ENCODE data around the gene NCKAP5.

Gene NCKAP5

DNA sequence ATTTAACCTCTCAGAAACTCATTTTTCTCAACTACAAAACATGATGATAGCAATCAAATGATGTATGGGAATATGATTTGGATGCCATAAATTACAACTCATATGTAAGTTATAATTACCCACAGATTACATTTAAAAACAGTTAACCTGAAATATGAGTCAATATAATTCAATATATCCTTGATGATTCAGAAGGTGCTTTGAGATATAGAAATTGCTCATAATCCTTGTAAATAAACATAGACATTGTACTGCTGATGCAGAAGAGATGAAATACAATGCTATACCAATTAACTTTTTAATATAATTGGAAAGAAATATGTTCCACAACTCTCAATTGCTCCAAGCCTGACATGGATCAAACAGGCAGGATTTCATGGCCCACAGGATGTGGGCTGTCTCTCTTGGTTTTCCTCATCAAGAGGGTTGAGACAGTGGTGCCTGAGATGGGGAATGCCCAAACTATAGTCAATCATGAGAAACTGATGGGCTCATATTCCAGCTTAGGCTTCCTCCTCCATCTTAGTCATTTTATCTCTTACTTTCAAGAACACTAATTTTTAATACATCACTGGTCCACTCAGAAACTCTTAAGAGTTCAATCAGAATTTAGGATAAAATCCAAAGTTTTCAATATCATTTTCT is 49.4 kb downstream of the NCKAP5 start:
- no peaks in the 10 kb centered on the region for H3K27me3 Mint-ChIP-seq
- no peaks in the 10 kb centered on the region for H3K9me3 Mint-ChIP-seq
- no peak for ATAC-seq

GRCh38 chr2:133517876-133518275 is 50.4 kb downstream of the NCKAP5 start:
- Mint-ChIP-seq H3K27ac (no peak overlapping the region), H3K4me3 (no peak overlapping the region), H3K9me3 (no peaks in the 10 kb centered on the region), H3K27me3 (no peaks in the 10 kb centered on the region), H3K4me1 (no peaks in the 10 kb centered on the region)
- DNase-seq (no peak), ATAC-seq (no peak)

More for the DNA sequence above, 49.4 kb downstream of the NCKAP5 start:
- DNase-seq, result no peak
- Mint-ChIP-seq H3K4me1 (no peaks in the 10 kb centered on the region), H3K4me3 (no peak overlapping the region), H3K27ac (no peak overlapping the region)

DNA sequence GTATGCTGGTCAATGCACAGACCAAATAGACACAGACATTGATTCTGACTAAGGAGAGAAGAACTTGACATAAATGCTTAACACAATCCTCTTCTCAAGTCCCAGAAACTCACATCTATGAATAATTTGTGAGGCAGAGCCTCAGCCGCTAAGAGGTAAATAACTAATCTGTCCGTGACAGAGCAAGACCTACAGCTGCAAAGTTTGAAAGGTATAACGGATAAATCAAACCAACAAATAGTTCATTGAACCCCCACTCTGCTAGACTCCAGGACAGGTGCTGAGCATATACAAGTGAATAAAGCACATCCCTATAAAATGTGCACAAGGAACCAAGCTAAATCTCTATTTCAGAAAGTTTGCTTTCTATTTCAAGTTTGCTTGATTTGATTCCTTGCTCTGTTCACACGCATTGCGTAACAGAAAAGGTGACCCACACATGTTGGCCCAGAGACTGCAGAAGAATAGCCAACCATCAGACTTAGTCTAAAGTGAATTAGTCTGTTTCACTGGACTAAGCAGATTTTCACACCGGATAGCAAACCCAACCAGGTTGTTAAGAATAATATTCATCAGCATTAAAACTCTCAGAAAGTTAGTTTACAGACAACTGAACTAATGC is 51.7 kb downstream of the NCKAP5 start:
- DNase-seq (no peak), ATAC-seq (no peak)
- no peaks in the 10 kb centered on the region for H3K9me3 Mint-ChIP-seq
- no peaks in the 10 kb centered on the region for H3K27me3 Mint-ChIP-seq
- no peak overlapping the region for H3K27ac Mint-ChIP-seq
- no peaks in the 10 kb centered on the region for H3K4me1 Mint-ChIP-seq
- no peak overlapping the region for H3K4me3 Mint-ChIP-seq

GRCh38 chr2:133515271-133515670 is 53.0 kb downstream of the NCKAP5 start:
- no peaks in the 10 kb centered on the region for H3K9me3 Mint-ChIP-seq
- H3K27me3 Mint-ChIP-seq, result no peaks in the 10 kb centered on the region
- no peak overlapping the region for H3K4me3 Mint-ChIP-seq
- no peak for ATAC-seq
- H3K27ac Mint-ChIP-seq, result no peak overlapping the region
- no peaks in the 10 kb centered on the region for H3K4me1 Mint-ChIP-seq
- DNase-seq, result no peak

GRCh38 chr2:133513893-133514292 is 54.4 kb downstream of the NCKAP5 start:
- H3K4me3 Mint-ChIP-seq, result no peak overlapping the region
- DNase-seq (no peak), ATAC-seq (no peak)
- H3K27ac Mint-ChIP-seq, result no peak overlapping the region
- H3K4me1 Mint-ChIP-seq, result no peaks in the 10 kb centered on the region
- no peaks in the 10 kb centered on the region for H3K9me3 Mint-ChIP-seq
- H3K27me3 Mint-ChIP-seq, result no peaks in the 10 kb centered on the region

DNA sequence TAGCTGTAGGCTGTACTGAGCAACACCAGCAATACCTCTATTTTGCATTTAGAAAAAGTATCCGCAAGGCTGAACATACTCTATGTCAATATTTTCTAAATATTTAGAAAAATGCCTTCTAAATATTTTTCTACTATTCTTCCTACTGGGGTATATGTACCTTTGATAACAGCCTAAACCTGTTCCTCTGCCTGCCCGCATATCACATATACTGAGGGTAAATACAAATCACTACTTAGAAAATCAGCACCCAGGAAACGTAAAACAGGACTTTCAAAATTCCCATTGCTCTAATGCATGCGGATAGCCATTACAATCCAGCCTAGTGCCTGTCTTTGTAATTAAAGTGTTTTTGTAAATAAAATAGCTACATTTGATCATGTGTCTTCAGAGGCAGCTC is 56.1 kb downstream of the NCKAP5 start:
- Mint-ChIP-seq H3K4me1 (no peaks in the 10 kb centered on the region), H3K27ac (no peak overlapping the region), H3K27me3 (no peaks in the 10 kb centered on the region), H3K9me3 (peaks cover 0 to 3% of the 10 kb centered on the region in 2 donors), H3K4me3 (no peak overlapping the region)
- ATAC-seq, result no peak
- no peak for DNase-seq

DNA sequence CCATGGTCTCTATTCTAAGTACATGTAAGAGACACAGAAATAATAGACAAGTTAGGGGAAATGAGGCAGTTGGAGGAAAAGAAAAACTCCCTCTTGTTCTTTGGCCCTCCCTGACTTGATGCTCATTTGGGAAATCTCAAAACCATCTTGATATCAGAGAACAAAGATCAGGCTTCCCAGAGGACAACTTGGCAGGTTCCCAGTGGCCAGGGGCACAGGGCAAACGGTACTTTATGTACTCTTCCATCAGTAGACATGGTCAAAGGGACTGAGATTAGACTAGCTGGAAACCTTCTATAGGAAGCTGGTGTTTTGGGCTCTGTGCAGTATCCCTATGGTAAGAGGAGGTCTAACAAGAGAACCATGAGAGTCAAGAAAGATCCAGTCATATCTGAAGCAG is 56.6 kb downstream of the NCKAP5 start:
- Mint-ChIP-seq H3K4me3 (no peak overlapping the region), H3K27ac (no peak overlapping the region), H3K27me3 (no peaks in the 10 kb centered on the region), H3K4me1 (no peaks in the 10 kb centered on the region), H3K9me3 (peaks cover 4 to 7% of the 10 kb centered on the region in 2 donors)
- DNase-seq, result no peak
- no peak for ATAC-seq

GRCh38 chr2:133509777-133510176 is 58.5 kb downstream of the NCKAP5 start:
- H3K27me3 Mint-ChIP-seq, result no peaks in the 10 kb centered on the region
- H3K4me1 Mint-ChIP-seq, result no peaks in the 10 kb centered on the region
- H3K27ac Mint-ChIP-seq, result no peak overlapping the region
- no peak for DNase-seq
- no peak for ATAC-seq
- peaks cover 6 to 7% of the 10 kb centered on the region in 2 donors for H3K9me3 Mint-ChIP-seq
- H3K4me3 Mint-ChIP-seq, result no peak overlapping the region

DNA sequence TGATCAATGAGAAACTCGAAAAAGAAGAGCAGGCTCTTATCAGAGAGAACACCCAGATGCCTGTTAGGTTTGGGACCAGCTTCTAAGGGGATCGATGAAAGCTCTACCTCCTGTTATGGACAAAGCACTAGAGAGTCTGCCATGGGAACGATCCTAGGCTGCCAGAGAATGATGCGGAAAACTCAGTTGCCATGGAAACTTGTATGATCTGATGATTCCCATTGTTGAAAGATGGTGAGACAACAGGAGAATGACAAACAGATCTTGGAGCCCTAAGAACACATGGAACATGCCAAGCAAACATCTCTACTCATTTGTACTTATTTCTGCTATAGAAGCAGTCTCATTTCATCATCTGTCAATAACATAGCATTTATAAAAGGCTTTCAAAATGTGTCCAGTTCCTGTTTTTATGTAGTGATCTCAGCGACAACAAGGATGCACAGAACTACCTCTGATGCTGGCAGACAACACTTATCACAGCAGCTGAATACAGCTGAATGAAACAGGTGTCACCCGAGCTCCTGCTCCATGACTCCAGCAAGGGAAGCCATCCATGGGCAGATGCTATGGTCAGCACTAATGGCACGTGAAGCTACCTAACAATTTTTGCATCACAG is 59.6 kb downstream of the NCKAP5 start:
- no peak overlapping the region for H3K4me3 Mint-ChIP-seq
- peaks cover 6 to 7% of the 10 kb centered on the region in 2 donors for H3K9me3 Mint-ChIP-seq
- ATAC-seq (no peak), DNase-seq (no peak)
- no peaks in the 10 kb centered on the region for H3K27me3 Mint-ChIP-seq
- no peaks in the 10 kb centered on the region for H3K4me1 Mint-ChIP-seq
- no peak overlapping the region for H3K27ac Mint-ChIP-seq

DNA sequence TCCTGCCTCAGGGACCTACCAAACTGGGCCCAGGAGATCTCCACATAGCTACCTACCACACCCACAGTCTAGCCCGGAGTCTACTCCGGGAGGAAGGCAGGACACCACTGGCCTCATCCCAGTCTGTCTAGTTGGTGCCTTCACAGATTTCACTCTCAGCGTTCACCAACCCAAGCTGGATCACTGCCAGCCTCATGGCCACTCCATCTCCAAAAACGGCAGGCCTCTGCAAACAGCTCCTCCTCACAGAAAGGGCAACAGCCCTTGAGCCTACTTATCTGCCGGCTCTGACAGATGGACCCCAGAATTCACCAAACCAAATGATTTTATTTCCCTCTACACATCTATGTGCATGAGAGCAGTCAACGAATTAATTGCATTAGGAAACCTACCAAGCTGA is 61.3 kb downstream of the NCKAP5 start:
- H3K4me3 Mint-ChIP-seq, result no peak overlapping the region
- H3K4me1 Mint-ChIP-seq, result no peaks in the 10 kb centered on the region
- no peak overlapping the region for H3K27ac Mint-ChIP-seq
- no peaks in the 10 kb centered on the region for H3K27me3 Mint-ChIP-seq
- DNase-seq, result no peak
- peaks cover 6 to 7% of the 10 kb centered on the region in 2 donors for H3K9me3 Mint-ChIP-seq
- ATAC-seq, result no peak

DNA sequence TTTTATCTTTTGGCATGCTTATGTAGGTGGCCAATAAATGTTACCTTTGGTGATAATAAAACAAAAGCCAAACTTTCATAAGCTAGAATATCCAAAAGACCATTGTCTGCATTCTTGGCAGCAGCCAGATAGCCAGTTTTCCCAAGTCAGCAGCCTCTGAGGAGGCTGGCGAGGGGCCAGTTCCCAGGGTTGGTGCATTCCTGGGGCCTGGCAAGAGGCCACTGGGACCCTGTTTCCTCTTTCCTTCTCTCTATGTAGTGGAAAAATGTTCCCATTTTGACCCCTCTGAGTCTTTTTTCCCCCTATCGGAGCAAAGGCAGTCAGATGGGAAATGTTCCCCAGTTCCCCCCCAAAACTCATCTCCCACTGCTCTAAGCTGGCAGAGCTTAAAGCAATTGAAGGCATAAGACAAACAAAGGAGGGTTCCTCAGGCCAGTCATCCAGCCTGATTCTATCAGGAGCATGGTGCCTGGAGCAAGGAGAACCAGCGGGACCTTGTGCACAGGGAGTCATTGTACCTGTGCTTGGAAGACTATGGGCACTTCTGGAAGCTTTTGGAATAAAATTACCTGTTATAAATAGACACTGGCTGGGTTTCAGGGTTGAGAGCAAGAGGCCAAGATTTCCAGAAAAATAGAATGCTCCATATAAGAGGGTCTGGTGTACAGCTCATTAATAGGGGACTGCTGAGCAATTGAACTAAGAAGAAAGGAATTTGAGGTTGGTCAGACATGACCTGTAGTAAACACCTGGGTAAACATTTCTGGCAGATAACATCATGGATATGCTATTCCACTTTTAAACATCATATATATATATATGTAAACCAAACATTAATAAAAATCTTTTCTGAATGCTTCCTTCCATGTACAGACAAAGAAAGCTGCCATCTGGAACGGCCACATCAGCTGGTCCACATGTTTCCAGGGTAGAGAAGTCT is 63.4 kb downstream of the NCKAP5 start:
- ATAC-seq, result no peak
- no peak for DNase-seq
- H3K27ac Mint-ChIP-seq, result no peak overlapping the region
- H3K4me3 Mint-ChIP-seq, result no peak overlapping the region
- peaks cover 6 to 7% of the 10 kb centered on the region in 2 donors for H3K9me3 Mint-ChIP-seq
- no peaks in the 10 kb centered on the region for H3K27me3 Mint-ChIP-seq
- H3K4me1 Mint-ChIP-seq, result no peaks in the 10 kb centered on the region

DNA sequence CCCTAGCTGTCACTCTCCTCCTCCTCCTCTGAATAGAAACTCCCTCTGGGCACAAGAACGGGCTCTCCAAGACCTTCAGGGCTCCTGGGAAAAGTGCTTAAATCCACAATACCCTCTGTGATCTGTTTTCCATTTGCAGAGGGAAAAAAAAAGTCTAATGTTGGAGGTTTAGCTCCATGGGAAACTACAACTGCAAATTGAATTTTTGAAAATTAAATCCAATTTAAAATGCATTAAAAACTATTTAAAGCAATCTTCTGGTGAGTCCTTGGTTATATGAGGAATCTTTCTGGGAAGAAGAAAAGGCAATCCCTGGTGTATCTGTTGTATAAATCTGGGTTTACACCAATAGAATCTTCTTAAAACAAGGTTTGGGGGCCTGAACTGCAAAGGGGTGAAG is 64.3 kb downstream of the NCKAP5 start:
- peaks cover 6 to 7% of the 10 kb centered on the region in 2 donors for H3K9me3 Mint-ChIP-seq
- H3K27ac Mint-ChIP-seq, result no peak overlapping the region
- no peak for ATAC-seq
- H3K27me3 Mint-ChIP-seq, result no peaks in the 10 kb centered on the region
- no peak for DNase-seq
- H3K4me1 Mint-ChIP-seq, result no peaks in the 10 kb centered on the region
- no peak overlapping the region for H3K4me3 Mint-ChIP-seq

GRCh38 chr2:133503323-133503722 is 64.9 kb downstream of the NCKAP5 start:
- peaks cover 6 to 7% of the 10 kb centered on the region in 2 donors for H3K9me3 Mint-ChIP-seq
- no peak for DNase-seq

DNA sequence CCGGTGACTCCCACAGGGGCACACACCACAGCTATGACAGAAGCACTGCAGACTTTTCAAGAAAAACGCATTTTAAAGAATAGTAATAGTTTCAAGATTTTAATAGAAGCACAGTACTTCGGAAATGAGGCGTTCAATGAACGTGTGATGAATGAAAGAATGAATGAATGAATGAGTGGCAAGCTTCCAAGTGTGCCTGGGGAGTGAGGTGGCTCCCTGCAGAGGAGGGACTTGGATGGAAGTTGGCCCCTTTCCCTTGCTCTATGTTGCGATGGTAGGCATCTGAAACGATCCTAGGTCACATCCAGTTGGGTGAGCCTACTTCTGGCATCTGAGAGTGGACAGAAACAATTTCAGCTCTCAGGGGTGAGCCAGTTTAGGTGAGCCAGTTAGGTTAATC is 65.6 kb downstream of the NCKAP5 start:
- DNase-seq, result no peak
- Mint-ChIP-seq H3K27me3 (no peaks in the 10 kb centered on the region), H3K4me1 (no peaks in the 10 kb centered on the region), H3K27ac (no peak overlapping the region), H3K4me3 (no peak overlapping the region), H3K9me3 (peaks cover 6 to 7% of the 10 kb centered on the region in 2 donors)
- ATAC-seq, result no peak

More at GRCh38 chr2:133503323-133503722, 64.9 kb downstream of the NCKAP5 start:
- H3K4me3 Mint-ChIP-seq, result no peak overlapping the region
- no peak overlapping the region for H3K27ac Mint-ChIP-seq
- no peaks in the 10 kb centered on the region for H3K4me1 Mint-ChIP-seq
- H3K27me3 Mint-ChIP-seq, result no peaks in the 10 kb centered on the region
- ATAC-seq, result no peak

DNA sequence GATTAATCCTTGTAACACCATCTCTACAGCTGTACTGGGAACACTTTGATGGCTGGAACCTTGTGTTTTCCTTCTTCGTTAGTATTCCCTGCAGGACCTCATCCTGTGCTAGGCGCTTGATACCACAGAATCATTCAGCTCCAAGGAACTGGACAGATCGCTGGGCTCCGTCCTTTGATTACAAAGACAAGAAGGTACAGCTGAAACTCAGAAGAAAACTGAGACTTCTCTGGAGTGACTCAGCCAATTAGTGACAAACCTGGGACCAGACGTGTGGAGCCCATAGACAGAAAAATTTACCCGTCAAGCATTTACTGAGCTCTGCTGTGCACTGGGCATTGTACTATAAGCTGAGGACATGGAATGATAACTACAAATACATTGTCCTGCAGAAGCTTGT is 67.3 kb downstream of the NCKAP5 start:
- H3K4me3 Mint-ChIP-seq, result no peak overlapping the region
- DNase-seq (no peak), ATAC-seq (no peak)
- H3K27ac Mint-ChIP-seq, result no peak overlapping the region
- H3K9me3 Mint-ChIP-seq, result no peaks in the 10 kb centered on the region
- H3K27me3 Mint-ChIP-seq, result no peaks in the 10 kb centered on the region
- H3K4me1 Mint-ChIP-seq, result no peaks in the 10 kb centered on the region
